GM19035 (cell line): ENCODE measurements around the gene LGALS1.
"Not testable (repeated sequence)": the region's sequence is repeated elsewhere in the genome, so short reads cannot be mapped to it uniquely, and the experiment has no call there.

Experiments
- ATAC-seq: cut with Tn5 transposase; IDR thresholded peaks from one replicate; pipeline ENCODE4 v1.9.1; 2021; ENCODE audit not compliant: unreplicated experiment

The LGALS1 gene

GRCh38 chr22:37639070-37639760 lies 36.2 kb upstream of the LGALS1 start, which contains the start of gene SH3BP1:
SH3BP1 (plus strand) TSS chr22:37639669; CDS start chr22:37639788, 119 bp downstream.
- no peak for ATAC-seq

- no peak for ATAC-seq
These were observed 35.5 kb upstream of the LGALS1 start for GRCh38 chr22:37639771-37640590.

GRCh38 chr22:37640591-37641560 lies 34.6 kb upstream of the LGALS1 start:
- no peak for ATAC-seq

GRCh38 chr22:37641561-37641949 lies 33.9 kb upstream of the LGALS1 start:
- ATAC-seq: no peak

- ATAC-seq: no peak
These were observed 32.1 kb upstream of the LGALS1 start for GRCh38 chr22:37643225-37643847.

GRCh38 chr22:37647317-37647716 lies 28.1 kb upstream of the LGALS1 start:
- ATAC-seq: no peak

- no peak for ATAC-seq
These were observed 27.5 kb upstream of the LGALS1 start for GRCh38 chr22:37647928-37648327.

- ATAC-seq: no peak
These were observed 24.8 kb upstream of the LGALS1 start for GRCh38 chr22:37650463-37651136.

- no peak for ATAC-seq
These were observed 20.7 kb upstream of the LGALS1 start for GRCh38 chr22:37654563-37655251.

GRCh38 chr22:37655252-37655563 lies 20.2 kb upstream of the LGALS1 start:
- ATAC-seq: no peak

- ATAC-seq: not testable (repeated sequence)
These were observed 18.9 kb upstream of the LGALS1 start for GRCh38 chr22:37656583-37656982.

GRCh38 chr22:37657590-37658132 lies 17.8 kb upstream of the LGALS1 start:
- no peak for ATAC-seq

- ATAC-seq: peak; percentile 87
These were observed 17.0 kb upstream of the LGALS1 start, which contains the start of gene PDXP for GRCh38 chr22:37658133-37659065. PDXP (plus strand) TSS chr22:37658723; CDS start chr22:37658783, 60 bp downstream.

GRCh38 chr22:37659066-37659896 lies 16.2 kb upstream of the LGALS1 start:
- peak; percentile 12 for ATAC-seq

GRCh38 chr22:37659897-37660708 lies 15.3 kb upstream of the LGALS1 start:
- ATAC-seq: no peak

- no peak for ATAC-seq
These were observed 14.8 kb upstream of the LGALS1 start for GRCh38 chr22:37660709-37661045.
